T-cell (primary cell): ENCODE data around the gene POMT2. TPM values are rescaled to one million over a fixed set of nuclear protein-coding genes. Genes with fewer than 3 reads are reported as not detected.

Experiments used
- ATAC-seq, 4 experiments: fragments of 200-7000 bp in 3 of 4; fragments of 150-1000 bp in 1 of 4; cut with Tn5 transposase; replicated peaks in 1 of 4; 1 replicate in 3 of 4; 2 replicates in 1 of 4; pipeline ENCODE4 v1.10.0; 2021; ENCODE audit warnings: moderate library complexity in 3 of 4, mild to moderate bottlenecking in 2 of 4, moderate number of reproducible peaks in 1 of 4
- CTCF ChIA-PET, 2 donors: fragments of 300-600 bp; sonication (Branson Sonifier 250); formaldehyde crosslinking; loops; one replicate each; lab custom pipeline; 2022; ENCODE audit warnings: antibody characterized with exemption in 2 of 2; lab: Charles Lee
- POLR2A ChIA-PET, 2 donors: fragments of 300-600 bp; sonication (Branson Sonifier 250); formaldehyde crosslinking; loops; one replicate each; lab custom pipeline; 2022; ENCODE audit warnings: antibody characterized with exemption in 2 of 2; lab: Charles Lee
- DNase-seq, 35 experiments: peaks; one replicate each; pipeline versions ENCODE4 v3.0.0 to v3.0.0-alpha.2; 2013 to 2023
- H3K27ac ChIP-seq: one replicate; pipeline ENCODE4 v1.5.1; 2013; ENCODE audit warnings: low read length
- H3K27me3 ChIP-seq, 2 experiments: replicated peaks in 1 of 2; 1 replicate in 1 of 2; 2 replicates in 1 of 2; pipeline versions ENCODE4 v1.6.1 to v1.7.0; 2013; ENCODE audit warnings: low read length in 1 of 2, mixed read lengths in 1 of 2; ENCODE audit not compliant: control insufficient read depth in 2 of 2, insufficient read depth in 2 of 2; ENCODE audit errors: extremely low read depth in 1 of 2
- H3K36me3 ChIP-seq, 2 donors: 1 replicate in 1 of 2; 2 replicates in 1 of 2; pipeline versions ENCODE4 v1.6.1 to v1.7.0; 2013; ENCODE audit warnings: low read length in 1 of 2; ENCODE audit not compliant: control insufficient read depth in 2 of 2, insufficient read depth in 1 of 2; ENCODE audit errors: extremely low read depth in 1 of 2
- H3K4me1 ChIP-seq, 2 experiments: 1 replicate in 1 of 2; 2 replicates in 1 of 2; pipeline versions ENCODE4 v1.6.1 to v1.7.0; 2013; ENCODE audit warnings: low read length in 2 of 2, mixed read lengths in 1 of 2; ENCODE audit not compliant: insufficient read depth in 2 of 2, control insufficient read depth in 1 of 2; ENCODE audit errors: extremely low read depth in 1 of 2
- H3K4me3 ChIP-seq, 2 donors: 1 replicate in 1 of 2; 2 replicates in 1 of 2; pipeline versions ENCODE4 v1.5.1 to v1.7.0; 2013; ENCODE audit warnings: mild to moderate bottlenecking in 2 of 2, low read length in 1 of 2, moderate library complexity in 1 of 2; ENCODE audit not compliant: control insufficient read depth in 1 of 2; ENCODE audit errors: extremely low read depth in 1 of 2
- H3K9me3 ChIP-seq: 2 replicates; pipeline ENCODE4 v1.7.0; 2013
- H3K27ac Mint-ChIP-seq, 2 donors: one replicate each; pipeline ENCODE4 v1.8.0; 2020 to 2021; ENCODE audit warnings: mild to moderate bottlenecking in 2 of 2, mixed read lengths in 2 of 2
- H3K27me3 Mint-ChIP-seq, 2 donors: one replicate each; pipeline ENCODE4 v1.8.0; 2021 to 2022; ENCODE audit warnings: mixed read lengths in 2 of 2
- H3K36me3 Mint-ChIP-seq: one replicate; pipeline ENCODE4 v1.8.0; 2021; ENCODE audit warnings: mixed read lengths
- H3K4me1 Mint-ChIP-seq, 3 donors: one replicate each; pipeline ENCODE4 v1.8.0; 2020 to 2022; ENCODE audit warnings: mixed read lengths in 3 of 3, mild to moderate bottlenecking in 1 of 3
- H3K4me3 Mint-ChIP-seq, 3 donors: one replicate each; pipeline ENCODE4 v1.8.0; 2020 to 2022; ENCODE audit warnings: mild to moderate bottlenecking in 3 of 3, mixed read lengths in 3 of 3, moderate library complexity in 3 of 3
- H3K9me3 Mint-ChIP-seq, 3 donors: one replicate each; pipeline ENCODE4 v1.8.0; 2020 to 2022; ENCODE audit warnings: mixed read lengths in 3 of 3
- WGBS: methylation state at CpG from one replicate; pipeline ENCODE4 v1.1.5; 2013; ENCODE audit warnings: missing lambda C conversion rate; ENCODE audit not compliant: insufficient coverage; 5-methylcytosine and 5-hydroxymethylcytosine counted together
- total RNA-seq, 35 experiments: library from RNA in 6 of 35; stranded (reverse) in 6 of 35; fragments of 120-200 nt in 1 of 35; gene quantifications; one replicate each; pipeline versions ENCODE4 v1.2.1 to v1.2.4 and lab custom pipeline; 2013 to 2026

Gene POMT2
- total RNA-seq, 5 donors from 2014 or later (not counting 1 experiment from before 2014, with no cell fraction given): 11.4 to 14.3 (median 13.2) TPM

DNA sequence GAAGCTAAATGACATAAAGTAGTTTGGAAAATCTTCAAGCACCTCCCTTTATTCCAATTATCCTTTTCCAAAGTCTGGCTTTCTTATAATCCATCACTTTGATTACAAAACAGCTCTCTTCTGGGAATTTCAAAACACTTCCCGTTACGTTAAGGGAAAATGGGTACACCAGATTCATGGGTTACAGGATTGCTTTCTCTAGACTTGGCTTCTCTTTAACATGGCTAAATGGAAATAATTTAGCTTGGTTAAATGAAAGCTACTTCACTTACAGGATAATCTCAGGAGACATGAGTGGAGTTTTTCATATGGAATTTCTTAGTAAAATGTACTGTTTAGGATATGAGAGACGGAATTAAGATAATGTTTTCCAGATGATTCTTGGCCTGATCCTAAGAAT, 14.9 kb upstream of the POMT2 start:
- ChIA-PET POLR2A (interaction anchor here in 1 of 2 donors (0.6 kb wide), 1 partner anchor 117 kb away, joined by 3 read pairs; no protein-coding TSS in a partner anchor), CTCF (interaction anchor here in 1 of 2 donors (0.6 to 0.7 kb wide), 2 partner anchors 71 to 214 kb away, joined by 3 read pairs; no protein-coding TSS in a partner anchor)
- no peaks in the 10 kb centered on the region for H3K4me1 Mint-ChIP-seq
- no peak overlapping the region for H3K4me3 Mint-ChIP-seq
- peaks cover 14% of the 10 kb centered on the region for H3K36me3 Mint-ChIP-seq
- no peak overlapping the region for H3K27ac Mint-ChIP-seq
- no peaks in the 10 kb centered on the region for H3K27me3 Mint-ChIP-seq
- Histone ChIP-seq H3K27me3 (no peaks in the 10 kb centered on the region), H3K36me3 (no peaks in the 10 kb centered on the region), H3K9me3 (no peaks in the 10 kb centered on the region), H3K4me3 (no peak overlapping the region), H3K4me1 (no peaks in the 10 kb centered on the region), H3K27ac (no peak overlapping the region)
- ATAC-seq: no peak
- H3K9me3 Mint-ChIP-seq: no peaks in the 10 kb centered on the region
- DNase-seq: no peak
- WGBS: no CpG with 5 or more reads among the region's 3 CpGs

DNA sequence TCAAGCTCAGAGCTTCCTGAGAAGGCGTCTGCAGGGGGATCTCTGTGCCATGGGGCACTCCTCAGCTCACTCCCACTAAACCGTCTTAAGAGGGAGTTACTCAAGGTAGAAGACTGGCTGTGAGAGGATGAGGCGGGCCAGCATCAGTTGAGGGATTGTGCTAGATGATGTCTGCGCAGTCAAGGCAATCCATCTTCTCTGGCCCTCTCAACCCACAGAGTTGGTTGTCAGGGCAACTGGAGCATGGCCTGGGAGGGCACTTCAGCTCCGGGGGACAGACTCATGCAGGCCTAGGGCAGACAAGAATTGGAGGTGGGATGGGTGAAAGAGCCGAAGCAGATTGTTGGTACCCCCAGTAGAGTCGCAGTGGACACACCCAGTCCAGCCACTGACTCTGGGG, 9.2 kb upstream of the POMT2 start:
- ChIA-PET CTCF (no interaction called here), POLR2A (no interaction called here)
- H3K27me3 Mint-ChIP-seq: no peaks in the 10 kb centered on the region
- ATAC-seq: no peak
- no peaks in the 10 kb centered on the region for H3K9me3 ChIP-seq
- H3K36me3 Mint-ChIP-seq: no peaks in the 10 kb centered on the region
- no peaks in the 10 kb centered on the region for H3K9me3 Mint-ChIP-seq
- H3K4me3 ChIP-seq: no peak overlapping the region
- no peaks in the 10 kb centered on the region for H3K4me1 Mint-ChIP-seq
- no peak overlapping the region for H3K27ac Mint-ChIP-seq
- DNase-seq: no peak
- H3K27me3 ChIP-seq: no peaks in the 10 kb centered on the region
- H3K36me3 ChIP-seq: no peaks in the 10 kb centered on the region
- no peak overlapping the region for H3K4me3 Mint-ChIP-seq
- no peak overlapping the region for H3K27ac ChIP-seq
- WGBS: 100% methylated on average over 3 of the region's 7 CpGs
- no peaks in the 10 kb centered on the region for H3K4me1 ChIP-seq

DNA sequence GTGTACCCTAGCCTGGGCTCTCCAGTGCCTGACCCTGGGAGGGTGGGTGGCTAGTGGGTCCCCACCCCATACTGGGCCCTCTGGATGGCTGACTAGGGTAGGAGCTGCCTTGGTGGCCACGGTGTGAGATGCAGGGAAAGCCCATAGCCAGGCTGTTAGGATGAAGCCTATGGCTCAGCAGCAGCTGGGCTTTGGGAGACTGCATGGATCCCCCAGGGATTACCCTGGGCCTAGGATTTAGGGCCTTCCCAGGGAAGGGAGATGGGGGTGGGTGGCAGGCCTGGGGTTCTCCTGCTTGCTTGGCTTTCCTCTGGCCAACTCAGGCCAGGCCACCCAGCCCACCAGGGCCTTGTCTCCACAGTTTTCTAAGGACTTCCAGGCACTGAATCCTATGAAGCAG, 6.4 kb upstream of the POMT2 start:
- Histone ChIP-seq H3K27me3 (no peaks in the 10 kb centered on the region), H3K27ac (no peak overlapping the region), H3K36me3 (no peaks in the 10 kb centered on the region), H3K9me3 (no peaks in the 10 kb centered on the region), H3K4me1 (peaks cover 0 to 6% of the 10 kb centered on the region in 2 experiments), H3K4me3 (no peak overlapping the region)
- DNase-seq (no peak), ATAC-seq (no peak)
- ChIA-PET CTCF (no interaction called here), POLR2A (no interaction called here)
- WGBS: 100% methylated on average over 1 of the region's 1 CpG
- no peaks in the 10 kb centered on the region for H3K27me3 Mint-ChIP-seq
- peaks cover 5 to 6% (median 6%) of the 10 kb centered on the region in 3 donors for H3K4me1 Mint-ChIP-seq
- H3K4me3 Mint-ChIP-seq: no peak overlapping the region
- no peaks in the 10 kb centered on the region for H3K36me3 Mint-ChIP-seq
- no peak overlapping the region for H3K27ac Mint-ChIP-seq
- H3K9me3 Mint-ChIP-seq: no peaks in the 10 kb centered on the region

DNA sequence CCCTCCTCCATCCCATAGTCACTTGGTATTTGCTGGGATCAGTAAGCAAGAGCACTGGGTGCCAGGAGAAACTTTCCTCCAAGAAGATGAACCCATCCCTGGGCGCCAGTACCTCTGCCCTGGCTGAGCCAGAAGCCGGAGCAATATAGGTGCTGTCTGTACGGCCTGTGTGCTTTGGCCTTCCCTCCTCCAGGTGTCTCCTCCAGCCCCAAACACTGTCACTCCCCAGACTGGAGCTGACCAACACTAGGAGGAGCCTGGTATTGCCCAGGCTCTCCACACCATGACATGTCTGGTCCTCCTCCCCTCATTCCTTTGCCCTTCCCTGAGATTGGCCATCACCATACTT, 5.0 kb upstream of the POMT2 start:
- Histone ChIP-seq H3K36me3 (no peaks in the 10 kb centered on the region), H3K9me3 (no peaks in the 10 kb centered on the region), H3K4me1 (peaks cover 2 to 10% of the 10 kb centered on the region in 2 experiments), H3K4me3 (no peak overlapping the region), H3K27me3 (no peaks in the 10 kb centered on the region), H3K27ac (no peak overlapping the region)
- DNase-seq (no peak), ATAC-seq (no peak)
- Mint-ChIP-seq H3K27me3 (no peaks in the 10 kb centered on the region), H3K36me3 (no peaks in the 10 kb centered on the region), H3K27ac (no peak overlapping the region), H3K9me3 (no peaks in the 10 kb centered on the region), H3K4me3 (no peak overlapping the region), H3K4me1 (peaks cover 9 to 11% (median 11%) of the 10 kb centered on the region in 3 donors)
- WGBS: 100% methylated on average over 2 of the region's 3 CpGs
- CTCF ChIA-PET: no interaction called here
- POLR2A ChIA-PET: no interaction called here

DNA sequence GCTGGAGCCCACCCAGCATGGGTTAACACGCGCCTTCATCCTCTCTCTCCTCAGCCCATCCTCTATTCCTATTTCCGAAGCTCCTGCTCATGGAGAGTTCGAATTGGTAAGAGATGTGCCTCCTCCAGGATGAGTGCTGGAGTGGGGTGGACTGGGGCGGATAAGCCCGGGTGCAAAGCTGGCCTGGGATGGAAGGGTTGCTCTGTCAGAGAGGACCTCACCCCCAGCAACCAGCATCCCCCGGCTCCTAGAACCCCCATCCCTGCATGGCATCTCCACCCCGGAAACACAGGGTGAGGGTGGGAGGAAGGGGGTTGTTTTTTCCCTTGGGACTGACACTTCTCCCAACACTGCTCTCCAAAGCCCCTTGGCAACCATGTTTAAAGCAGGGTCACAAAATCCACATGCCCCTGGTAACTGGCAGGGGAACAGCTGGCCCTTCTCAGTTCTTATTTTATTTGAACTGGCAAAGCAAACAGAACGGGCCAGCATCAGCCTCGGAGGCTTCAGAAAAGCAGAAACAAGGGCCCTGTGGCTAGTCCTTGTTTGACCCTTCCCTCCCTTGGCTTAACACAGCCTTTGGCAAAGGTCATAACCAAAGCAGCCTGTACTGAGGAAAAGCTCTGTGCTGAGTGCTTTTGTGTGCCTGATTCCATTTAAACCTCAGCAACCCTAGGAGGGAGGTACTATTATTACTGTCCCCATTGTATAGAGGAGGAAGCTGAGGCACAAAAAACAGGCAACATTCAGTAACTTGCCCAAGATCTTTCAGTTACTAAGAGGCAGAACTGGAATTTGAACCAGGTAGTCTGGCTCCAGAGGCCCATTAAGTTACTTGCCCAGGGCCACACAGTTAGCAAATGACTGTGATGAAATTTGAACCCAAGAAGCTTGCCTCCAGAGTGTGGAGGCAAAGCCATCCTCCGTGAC, 4.4 kb upstream of the POMT2 start:
- H3K36me3 Mint-ChIP-seq: no peaks in the 10 kb centered on the region
- ChIA-PET CTCF (interaction anchor here in 1 of 2 donors (0.6 kb wide), 1 partner anchor 12 kb away, joined by 4 read pairs; no protein-coding TSS in a partner anchor), POLR2A (no interaction called here)
- Histone ChIP-seq H3K4me3 (no peak overlapping the region), H3K36me3 (no peaks in the 10 kb centered on the region), H3K27ac (no peak overlapping the region), H3K27me3 (no peaks in the 10 kb centered on the region), H3K4me1 (peaks cover 2 to 11% of the 10 kb centered on the region in 2 experiments), H3K9me3 (no peaks in the 10 kb centered on the region)
- H3K27ac Mint-ChIP-seq: no peak overlapping the region
- ATAC-seq: no peak
- WGBS: 90% methylated on average over 3 of the region's 11 CpGs
- no peak for DNase-seq
- H3K4me1 Mint-ChIP-seq: peaks cover 10 to 13% (median 12%) of the 10 kb centered on the region in 3 donors
- H3K9me3 Mint-ChIP-seq: no peaks in the 10 kb centered on the region
- H3K4me3 Mint-ChIP-seq: no peak overlapping the region
- H3K27me3 Mint-ChIP-seq: no peaks in the 10 kb centered on the region

DNA sequence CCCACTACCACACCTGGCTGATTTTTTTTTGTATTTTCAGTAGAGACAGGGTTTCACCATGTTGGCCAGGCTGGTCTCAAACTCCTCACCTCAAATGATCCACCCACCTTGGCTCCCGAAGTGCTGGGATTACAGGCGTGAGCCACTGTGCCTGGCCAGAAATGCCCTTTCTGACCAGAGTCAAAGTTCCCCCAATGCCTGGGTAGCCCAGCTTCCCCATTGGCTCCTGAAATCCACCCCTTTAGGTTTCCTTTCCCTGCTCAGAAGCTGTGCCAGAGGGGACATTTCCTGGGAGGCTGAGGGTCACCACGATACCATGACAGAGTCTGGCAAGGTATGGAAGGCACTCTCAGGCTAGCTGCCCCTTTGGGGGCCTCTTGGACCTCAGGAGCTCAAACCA, 3.6 kb upstream of the POMT2 start:
- H3K4me1 ChIP-seq: peaks cover 2 to 13% of the 10 kb centered on the region in 2 experiments
- H3K4me3 Mint-ChIP-seq: no peak overlapping the region
- DNase-seq: no peak
- no peaks in the 10 kb centered on the region for H3K36me3 ChIP-seq
- H3K27me3 Mint-ChIP-seq: no peaks in the 10 kb centered on the region
- ChIA-PET CTCF (no interaction called here), POLR2A (no interaction called here)
- no peak for ATAC-seq
- H3K27ac ChIP-seq: no peak overlapping the region
- H3K36me3 Mint-ChIP-seq: no peaks in the 10 kb centered on the region
- peaks cover 14 to 19% (median 18%) of the 10 kb centered on the region in 3 donors for H3K4me1 Mint-ChIP-seq
- H3K9me3 ChIP-seq: no peaks in the 10 kb centered on the region
- no peaks in the 10 kb centered on the region for H3K27me3 ChIP-seq
- no peak overlapping the region for H3K27ac Mint-ChIP-seq
- WGBS: 83% methylated on average over 1 of the region's 3 CpGs
- H3K9me3 Mint-ChIP-seq: no peaks in the 10 kb centered on the region
- H3K4me3 ChIP-seq: no peak overlapping the region
